Measurements from ENCODE around the gene NPEPL1. TPM values are rescaled to one million over a fixed set of nuclear protein-coding genes. Genes with fewer than 3 reads are reported as not detected.

NPEPL1 gene
- total RNA-seq, 1 experiment from 2014 or later = 44.7 TPM

Other genes starting within 250 kb of the NPEPL1 start
- not detected in 2 replicates for gene APCDD1L, start 177.4 kb upstream of the NPEPL1 start, total RNA-seq (2014; rRNA removed; shearing (Covaris generic); ENCODE audit: low replicate concordance)
- gene STX16, start 41.5 kb upstream of the NPEPL1 start, total RNA-seq (2014; rRNA removed; shearing (Covaris generic); ENCODE audit: low replicate concordance) = 30.4 and 45.4 TPM in 2 replicates
- gene GNAS-AS1, start 158.1 kb downstream of the NPEPL1 start, total RNA-seq (2014; rRNA removed; shearing (Covaris generic); ENCODE audit: low replicate concordance) = 1.1 and 1.7 TPM in 2 replicates
- 494 and 560 TPM in 2 replicates for gene GNAS, start 159.9 kb downstream of the NPEPL1 start, total RNA-seq (2014; rRNA removed; shearing (Covaris generic); ENCODE audit: low replicate concordance)